Measurements from ENCODE around the gene PRPF6. TPM values are rescaled to one million over a fixed set of nuclear protein-coding genes. Genes with fewer than 3 reads are reported as not detected.

PRPF6 gene
- total and polyA plus RNA-seq, 2 donors (not counting 1 experiment from before 2014, with no cell fraction given), result 31.7 to 82.9 TPM

DNA sequence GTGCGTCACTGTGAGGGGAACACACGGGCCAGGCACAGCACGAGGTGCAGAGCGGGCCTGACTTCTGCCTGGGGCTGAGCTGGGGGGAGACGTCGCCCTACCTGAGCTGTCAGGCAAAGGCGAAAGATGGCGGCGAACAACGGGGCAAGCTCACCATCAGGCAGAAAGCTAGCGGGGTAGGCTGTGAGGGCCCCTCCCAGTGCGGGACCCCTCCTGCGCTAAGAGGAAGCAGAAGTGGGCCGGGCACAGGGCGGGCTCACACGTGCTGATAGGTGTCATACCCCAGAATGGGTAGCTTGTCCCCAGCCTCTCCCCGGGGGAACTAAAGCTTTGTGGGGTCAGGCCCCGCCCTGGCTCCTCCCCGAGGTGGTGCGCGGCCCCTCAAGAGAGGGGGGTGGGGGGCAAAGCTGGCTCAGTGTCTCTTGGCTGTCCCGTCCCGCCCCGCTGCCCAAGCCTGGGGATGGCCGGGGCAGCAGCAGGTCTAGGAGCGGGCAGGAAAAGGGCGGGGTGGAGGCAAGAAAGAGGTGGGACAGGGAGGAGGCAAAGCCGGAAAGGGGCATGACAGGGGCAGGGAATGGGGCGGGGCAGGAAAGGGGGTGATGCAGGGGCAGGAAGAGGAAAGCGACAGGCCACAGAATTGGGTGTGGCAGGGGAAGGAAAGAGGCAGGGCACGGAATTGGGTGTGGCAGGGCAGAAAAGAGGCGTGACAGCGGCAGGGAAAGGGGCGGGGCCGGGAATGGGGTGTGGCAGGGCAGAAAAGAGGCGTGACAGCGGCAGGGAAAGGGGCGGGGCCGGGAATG is 39.5 kb upstream of the PRPF6 start:
- H3K4me3 Mint-ChIP-seq, result peak overlapping the region; percentile 13
- DNase-seq, result peak; percentile 71
- H3K4me2 ChIP-seq (replicated peaks; ENCODE audit: low read depth, low read length, poor library complexity, severe bottlenecking), result peak overlapping the region; percentile 74
- intact Hi-C loops (cut with micrococcal nuclease), result no loop called here
- peaks cover 0 to 65% of the 10 kb centered on the region in 2 experiments for H3K36me3 ChIP-seq (replicated peaks in 1 of 2; ENCODE audit: control extremely low read depth in 1 of 2, control insufficient read depth in 1 of 2, extremely low read depth in 1 of 2, insufficient read depth in 2 of 2, low read length in 1 of 2)
- peaks cover 0 to 29% (median 0%) of the 10 kb centered on the region in 3 donors for H3K9me3 ChIP-seq (ENCODE audit: control extremely low read depth in 1 of 3, control insufficient read depth in 2 of 3, insufficient read depth in 1 of 3, low read length in 2 of 3)
- H4K20me1 ChIP-seq (ENCODE audit: control insufficient read depth, insufficient read depth, low read length, poor library complexity, severe bottlenecking), result peaks cover 86% of the 10 kb centered on the region
- peaks cover 9 to 15% of the 10 kb centered on the region in 2 donors for H3K4me1 ChIP-seq (ENCODE audit: control insufficient read depth in 2 of 2, insufficient read depth in 2 of 2, low read length in 2 of 2)
- H2AFZ ChIP-seq (ENCODE audit: insufficient read depth, low read depth, low read length, poor library complexity, severe bottlenecking), result no peak overlapping the region
- peaks cover 17% of the 10 kb centered on the region for H3K4me1 Mint-ChIP-seq
- H3K4me3 ChIP-seq (ENCODE audit: control extremely low read depth in 1 of 5, extremely low read depth in 1 of 5, insufficient read depth in 1 of 5, low read depth in 2 of 5, low read length in 4 of 5), result peak overlapping the region in 1 of 5 experiments; percentile 1
- ChIA-PET CTCF (no interaction called here), POLR2A (interaction anchor here (0.6 to 1.1 kb wide), 2 partner anchors 14 to 399 kb away, joined by 3 read pairs; no protein-coding TSS in a partner anchor)
- peak overlapping the region; percentile 79 for H3K27ac Mint-ChIP-seq
- H3K27me3 Mint-ChIP-seq, result no peaks in the 10 kb centered on the region
- no peak overlapping the region for H3K9ac ChIP-seq (ENCODE audit: low read length)
- H3K79me2 ChIP-seq (ENCODE audit: control insufficient read depth, insufficient read depth, low read length), result peaks cover 46% of the 10 kb centered on the region
- H3K27ac ChIP-seq (ENCODE audit: low read length in 2 of 2), result peak overlapping the region; percentile 41 to 65
- H3K27me3 ChIP-seq (replicated peaks in 1 of 4; ENCODE audit: control extremely low read depth in 1 of 4, control insufficient read depth in 3 of 4, insufficient read depth in 4 of 4, low read length in 3 of 4), result no peaks in the 10 kb centered on the region
- peak; percentile 70 for ATAC-seq (ENCODE audit: low read depth)
- WGBS (ENCODE audit: insufficient coverage), result 77% methylated on average over 26 of the region's 39 CpGs
- no peaks in the 10 kb centered on the region for H3K9me3 Mint-ChIP-seq (ENCODE audit: insufficient read depth)
- TF ChIP-seq EZH2 (IDR thresholded peaks at IDR 0.05; ENCODE audit: borderline replicate concordance, insufficient read depth, low read depth, low read length, poor library complexity, severe bottlenecking), result no peak
- TF ChIP-seq, protein P1, sequence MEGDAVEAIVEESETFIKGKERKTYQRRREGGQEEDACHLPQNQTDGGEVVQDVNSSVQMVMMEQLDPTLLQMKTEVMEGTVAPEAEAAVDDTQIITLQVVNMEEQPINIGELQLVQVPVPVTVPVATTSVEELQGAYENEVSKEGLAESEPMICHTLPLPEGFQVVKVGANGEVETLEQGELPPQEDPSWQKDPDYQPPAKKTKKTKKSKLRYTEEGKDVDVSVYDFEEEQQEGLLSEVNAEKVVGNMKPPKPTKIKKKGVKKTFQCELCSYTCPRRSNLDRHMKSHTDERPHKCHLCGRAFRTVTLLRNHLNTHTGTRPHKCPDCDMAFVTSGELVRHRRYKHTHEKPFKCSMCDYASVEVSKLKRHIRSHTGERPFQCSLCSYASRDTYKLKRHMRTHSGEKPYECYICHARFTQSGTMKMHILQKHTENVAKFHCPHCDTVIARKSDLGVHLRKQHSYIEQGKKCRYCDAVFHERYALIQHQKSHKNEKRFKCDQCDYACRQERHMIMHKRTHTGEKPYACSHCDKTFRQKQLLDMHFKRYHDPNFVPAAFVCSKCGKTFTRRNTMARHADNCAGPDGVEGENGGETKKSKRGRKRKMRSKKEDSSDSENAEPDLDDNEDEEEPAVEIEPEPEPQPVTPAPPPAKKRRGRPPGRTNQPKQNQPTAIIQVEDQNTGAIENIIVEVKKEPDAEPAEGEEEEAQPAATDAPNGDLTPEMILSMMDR (IDR thresholded peaks at IDR 0.05), result no peak
